HL-60/S4 (cell line): ENCODE results near the gene LGI4.

ENCODE experiments used
- in situ Hi-C: fragments of 300-500 bp; cut with MboI; formaldehyde crosslinking; loops from 2 replicates; pipeline ENCODE4 v1.14.3; 2022; ENCODE audit warnings: low sequenced_read_pairs

Gene LGI4

DNA sequence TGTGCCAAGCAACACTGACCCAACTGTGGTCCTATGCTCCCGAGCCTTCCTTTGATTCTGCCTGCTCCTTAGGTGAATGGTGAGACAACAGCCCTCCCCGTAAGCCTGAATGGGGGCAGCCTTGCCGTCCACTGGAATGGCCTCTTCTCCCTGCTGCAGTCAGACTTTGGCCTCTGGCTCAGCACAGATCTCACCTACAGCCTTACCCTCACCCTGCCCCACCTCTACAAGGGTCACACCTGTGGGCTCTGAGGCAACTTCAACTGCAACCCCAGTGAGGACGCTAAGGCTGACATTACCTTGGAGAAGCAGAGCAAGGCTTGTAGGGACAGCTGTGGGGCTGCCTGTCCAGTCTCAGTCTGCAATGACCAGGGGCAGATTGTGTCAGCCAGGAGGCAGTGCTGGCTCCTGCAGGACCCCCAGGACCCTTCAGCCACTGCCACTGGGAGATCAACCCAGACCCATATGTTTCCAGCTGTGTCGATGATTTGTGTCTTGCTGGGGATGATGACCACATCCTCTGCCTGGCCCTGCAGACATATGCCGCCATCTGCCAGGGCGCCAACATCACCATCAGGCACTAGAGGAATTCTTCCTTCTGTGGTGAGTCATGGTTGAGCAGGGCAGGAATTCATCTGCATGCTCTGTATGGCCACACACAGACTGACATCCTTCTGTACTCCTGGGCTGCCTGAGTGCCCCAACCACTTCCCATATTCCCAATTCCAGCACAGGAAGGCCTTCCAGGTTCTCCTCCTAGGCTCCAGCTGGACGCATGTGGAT lies 46.5 kb downstream of the LGI4 start:
- in situ Hi-C loops, result no loop called here

DNA sequence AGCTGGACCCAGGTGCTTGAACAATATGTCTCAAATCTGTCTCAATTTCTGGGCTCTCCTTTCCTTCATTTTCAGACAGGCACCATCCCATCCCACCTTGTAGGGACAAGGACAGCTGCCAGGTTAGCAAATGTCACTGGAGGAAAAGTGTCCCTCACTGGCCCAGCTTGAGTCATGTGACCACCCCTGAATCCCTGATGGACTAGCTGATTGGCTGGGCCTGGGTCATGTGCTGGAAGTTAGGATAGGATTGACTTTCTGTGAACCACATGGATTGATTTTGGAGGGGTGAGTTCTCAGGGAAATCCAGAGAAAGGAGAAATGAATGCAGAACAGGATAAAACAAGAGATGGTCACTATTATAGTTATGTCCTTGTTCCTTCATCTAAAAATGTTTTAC lies 47.5 kb downstream of the LGI4 start:
- in situ Hi-C loops, result no loop called here

DNA sequence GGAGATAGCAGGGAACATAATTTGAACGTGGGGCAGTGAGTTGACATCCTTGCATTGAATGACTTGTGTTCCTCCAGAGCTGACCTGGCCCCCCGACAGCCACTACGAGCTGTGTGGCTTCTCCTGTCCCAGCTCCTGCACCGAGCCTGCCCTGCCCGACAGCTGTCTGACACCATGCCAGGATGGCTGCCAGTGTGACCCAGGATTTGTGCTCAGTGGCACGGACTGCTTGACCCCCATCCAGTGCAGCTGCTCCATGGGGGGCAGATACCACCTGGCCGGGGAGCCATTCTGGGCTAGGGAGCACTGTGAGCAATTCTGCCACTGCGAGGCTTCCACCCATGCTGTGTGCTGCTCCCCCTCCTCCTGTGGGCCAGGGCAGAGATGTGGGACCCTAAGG lies 48.4 kb downstream of the LGI4 start:
- in situ Hi-C loops, result no loop called here

DNA sequence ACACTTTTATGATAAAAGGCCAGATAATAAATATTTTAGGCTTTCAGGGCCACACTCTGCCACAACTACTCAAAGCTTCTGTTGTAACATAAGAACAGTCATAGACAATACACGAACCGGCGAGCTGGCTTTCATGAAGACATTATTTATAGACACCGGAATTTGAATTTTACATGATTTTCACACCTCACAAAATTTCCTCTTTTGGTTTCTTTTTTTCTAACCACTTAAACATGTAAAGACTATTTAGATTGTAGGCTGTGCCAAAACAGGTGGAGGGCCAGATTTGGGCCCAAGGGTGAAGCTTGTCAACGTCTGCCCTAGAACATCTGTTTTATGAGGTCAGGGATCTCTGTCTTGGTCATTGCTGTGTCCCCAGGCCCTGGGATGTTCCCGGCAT lies 48.9 kb downstream of the LGI4 start:
- in situ Hi-C loops, result no loop called here

DNA sequence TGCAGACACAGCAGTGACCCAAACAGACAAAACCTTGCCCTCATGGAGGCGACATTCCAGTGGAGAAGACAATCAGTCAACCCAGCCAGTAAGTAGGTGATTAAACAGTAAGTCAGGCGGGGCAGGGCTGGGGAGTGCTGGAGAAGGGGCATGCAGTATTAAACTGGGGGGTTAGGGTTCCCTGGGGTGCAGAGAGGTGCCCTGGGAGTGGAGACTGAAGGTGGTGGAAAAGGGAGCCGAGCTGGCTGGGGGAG lies 50.4 kb downstream of the LGI4 start:
- in situ Hi-C loops, result no loop called here

DNA sequence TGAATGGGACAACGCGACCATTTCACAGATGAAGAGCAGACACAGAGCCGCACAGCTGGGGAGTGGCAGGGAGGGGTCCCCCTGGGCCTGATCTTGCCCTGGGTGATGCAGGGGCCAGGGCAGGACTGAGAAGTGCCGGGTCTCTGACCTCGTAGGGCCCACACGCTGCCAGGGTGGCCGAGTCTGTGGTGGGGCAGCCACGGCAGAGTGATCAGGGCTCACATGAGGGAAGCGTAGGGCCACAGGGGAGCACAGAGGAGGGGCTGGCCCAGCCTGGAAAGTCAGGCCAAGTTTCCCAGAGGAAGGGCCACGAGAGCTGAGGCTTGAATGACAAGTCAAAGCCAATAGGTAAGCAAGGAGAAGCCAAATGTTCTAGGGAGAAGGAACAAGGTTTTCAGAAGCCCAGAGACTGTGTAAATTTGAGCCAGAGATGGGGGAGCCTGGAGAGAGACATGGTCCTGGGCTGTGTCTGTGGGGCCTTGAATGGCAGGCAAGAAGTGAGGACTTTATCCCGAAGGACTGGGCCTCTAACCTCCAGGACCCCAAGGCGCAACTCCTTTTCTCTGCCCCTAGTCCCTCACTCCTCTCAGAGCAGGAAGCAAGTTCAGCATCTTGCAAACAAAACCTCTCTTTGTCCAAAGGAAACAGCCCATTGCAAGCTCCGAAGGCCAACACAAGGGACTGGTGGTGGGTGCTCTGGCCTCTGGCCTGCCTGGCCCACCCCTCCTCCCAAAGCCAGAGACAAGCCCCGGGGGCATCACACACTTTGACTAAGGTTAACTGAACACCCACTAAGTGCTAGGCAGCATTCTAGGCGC lies 51.0 kb downstream of the LGI4 start:
- in situ Hi-C loops, result no loop called here

DNA sequence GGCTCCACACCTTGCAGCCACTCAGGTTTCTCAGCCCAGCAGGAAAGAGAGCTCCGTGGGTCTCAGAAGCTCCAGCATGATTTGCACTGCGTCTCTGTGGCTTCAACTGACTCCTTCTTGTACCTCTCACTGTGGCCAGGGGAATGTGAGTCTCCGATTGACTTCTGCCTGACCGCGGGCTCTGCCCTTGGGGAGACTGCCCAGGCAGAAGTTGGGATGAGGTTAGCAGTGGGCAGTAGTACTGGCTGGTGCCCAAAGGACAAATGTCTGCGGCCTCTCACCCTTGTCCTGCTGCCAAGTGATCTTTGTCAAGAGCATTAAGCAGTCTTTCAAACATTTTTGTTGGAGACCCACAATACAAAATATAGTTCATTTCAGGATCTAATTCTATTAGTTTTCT lies 53.7 kb downstream of the LGI4 start:
- in situ Hi-C loops, result no loop called here

DNA sequence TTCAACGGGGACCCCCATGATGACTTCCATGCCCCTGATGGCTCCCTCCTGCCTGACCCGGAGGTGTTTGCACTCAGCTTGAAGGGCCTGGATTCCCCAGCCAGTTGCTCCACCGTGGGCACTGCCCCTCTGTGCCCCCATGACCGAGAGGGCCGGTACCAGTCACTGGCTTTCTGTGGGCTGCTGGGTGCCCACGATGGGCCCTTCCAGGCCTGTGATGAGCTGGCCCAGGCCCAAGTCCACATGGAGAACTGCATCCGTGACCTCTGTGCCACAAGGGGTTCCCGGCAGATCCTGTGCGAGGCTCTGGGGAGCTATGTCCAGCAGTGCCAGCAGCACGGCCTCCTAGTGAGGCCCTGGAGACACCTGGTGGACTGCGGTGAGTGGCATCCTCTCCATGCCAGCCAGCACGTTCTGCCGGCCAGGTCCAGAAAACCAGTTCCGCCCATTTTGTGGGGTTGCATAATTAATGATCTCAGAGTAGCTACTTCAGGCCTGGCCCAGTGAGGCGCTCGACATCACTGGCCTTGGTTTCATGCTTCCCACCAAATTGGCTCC lies 54.2 kb downstream of the LGI4 start:
- in situ Hi-C loops, result no loop called here

DNA sequence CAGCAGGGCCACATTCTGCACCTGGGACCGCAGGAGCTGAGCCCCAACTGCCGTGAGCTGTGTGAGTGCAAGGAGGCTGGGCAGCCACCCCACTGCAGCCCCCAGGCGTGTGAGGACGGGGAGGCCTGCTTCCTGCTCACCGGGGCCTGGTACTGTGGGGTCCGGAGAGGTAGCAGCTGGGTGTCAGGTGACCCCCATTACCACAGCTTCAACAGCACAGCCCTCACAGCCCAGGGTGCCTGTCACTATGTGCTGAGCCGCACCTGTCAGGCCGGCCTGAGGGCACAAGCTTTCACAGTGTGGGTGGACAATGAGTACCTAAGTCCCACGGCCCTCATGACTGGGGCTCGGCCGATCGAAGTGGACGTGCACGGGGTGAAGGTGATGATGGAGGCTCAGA lies 55.0 kb downstream of the LGI4 start:
- in situ Hi-C loops, result no loop called here

DNA sequence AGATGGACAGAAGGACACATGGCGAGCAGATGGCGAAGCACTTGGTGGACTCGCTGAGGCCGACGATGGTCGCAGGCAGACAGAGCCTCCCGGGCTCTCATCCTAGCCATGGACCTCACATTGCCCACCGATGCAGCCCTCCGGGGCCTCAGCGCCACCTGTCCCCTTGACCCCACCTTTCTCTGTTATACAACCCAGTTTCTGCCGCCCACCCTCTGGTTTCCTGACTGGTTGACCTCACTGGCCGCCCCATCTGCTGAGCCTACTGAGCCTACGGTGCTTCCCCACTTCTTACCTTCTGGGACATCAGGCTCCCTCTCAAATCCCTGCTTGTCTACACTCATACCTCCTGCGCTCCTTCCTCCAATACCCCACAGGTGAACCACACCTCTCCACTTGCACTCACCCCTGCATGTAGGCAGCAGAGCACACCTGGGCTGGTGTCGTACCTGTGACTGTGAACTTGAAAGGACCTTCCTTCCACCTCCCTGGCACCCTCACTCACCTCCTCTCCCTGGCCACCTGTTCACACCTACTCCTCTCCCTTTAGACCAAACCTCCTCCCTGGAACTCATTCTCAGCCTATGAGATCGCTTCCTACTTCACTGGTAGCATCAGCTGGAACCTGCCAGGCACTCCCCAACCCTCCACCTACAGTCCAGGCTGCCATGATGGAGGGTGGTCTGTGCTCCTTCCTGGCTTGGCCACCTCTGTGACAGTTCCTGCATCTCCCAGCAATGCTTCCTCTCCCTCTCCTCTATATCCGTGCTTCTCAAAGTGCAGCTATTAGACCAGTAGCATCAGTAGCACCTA lies 57.2 kb downstream of the LGI4 start:
- in situ Hi-C loops, result no loop called here

DNA sequence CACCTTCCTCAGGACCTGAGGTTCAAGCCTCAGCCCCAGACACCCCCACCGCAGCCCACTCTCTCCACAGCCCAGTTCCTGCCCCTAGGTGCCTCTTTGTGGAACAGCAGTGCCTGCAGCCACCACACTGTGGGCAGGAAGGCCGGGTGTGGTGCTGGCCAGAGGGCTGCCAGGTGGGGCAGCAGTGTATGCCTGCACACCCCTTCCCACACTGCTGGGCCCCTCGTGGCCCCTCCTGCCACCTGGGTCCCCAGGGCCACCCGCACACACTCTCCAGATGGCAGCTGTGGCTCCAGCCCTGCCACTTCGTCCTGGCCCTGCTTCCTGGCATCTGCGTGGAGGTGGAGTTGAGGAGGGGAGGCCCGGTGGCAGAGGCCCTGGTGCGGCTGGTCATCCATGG lies 58.2 kb downstream of the LGI4 start:
- in situ Hi-C loops, result no loop called here

DNA sequence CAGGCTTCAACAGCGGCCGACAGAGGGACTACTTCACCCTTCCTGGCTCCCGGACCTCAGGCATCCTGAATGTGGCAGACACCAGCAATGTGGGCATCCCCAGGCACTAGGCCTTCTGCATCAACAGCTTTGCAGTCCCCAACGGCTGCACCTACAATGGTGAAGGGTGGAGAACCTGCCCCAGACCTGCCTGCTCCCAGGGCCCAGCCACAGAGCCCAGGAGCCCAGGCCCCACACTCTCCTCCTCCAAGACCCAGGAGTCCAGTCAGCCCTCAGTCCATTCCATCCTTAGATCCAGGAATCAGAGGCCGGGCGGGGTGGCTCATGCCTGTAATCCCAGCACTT lies 58.9 kb downstream of the LGI4 start:
- in situ Hi-C loops, result no loop called here

DNA sequence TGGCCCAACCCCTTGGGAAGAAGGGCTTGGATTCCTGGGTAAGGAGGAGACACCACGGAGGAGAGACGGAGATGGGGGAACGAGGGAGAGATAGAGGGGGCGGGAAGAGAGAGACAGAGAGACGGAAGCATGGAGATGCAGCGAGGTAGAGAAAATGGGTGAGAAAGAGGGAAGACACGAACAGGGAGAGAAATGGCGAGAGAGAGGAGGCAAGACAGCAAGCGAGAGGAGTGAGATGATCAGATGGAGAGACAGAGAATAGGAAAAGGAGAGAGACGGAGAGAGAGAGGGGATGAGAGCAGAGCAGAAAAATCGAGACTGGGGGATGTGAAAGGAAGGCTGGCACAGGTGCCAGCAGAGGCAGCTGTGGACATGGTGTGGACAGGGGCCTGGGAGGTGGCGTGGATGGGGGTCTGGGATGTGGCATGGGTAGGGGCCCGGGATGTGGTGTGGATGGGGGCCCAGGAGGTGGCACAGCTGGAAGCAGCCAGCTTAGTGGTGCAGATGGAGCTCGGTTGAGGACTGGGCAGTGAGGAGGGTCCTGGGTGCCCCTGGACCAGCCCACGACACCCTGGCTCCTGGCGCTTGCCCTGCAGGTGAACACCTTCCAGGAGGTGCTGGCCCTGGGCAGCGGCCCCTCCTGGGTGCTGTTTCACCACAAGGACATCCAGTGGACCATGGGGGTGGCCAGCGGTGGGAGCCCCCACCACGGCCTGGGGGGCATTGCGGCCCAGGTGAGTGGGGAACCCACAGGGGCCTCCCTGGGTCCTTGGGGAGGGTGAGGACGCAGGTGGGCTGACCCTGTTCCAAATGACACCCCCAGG lies 59.4 kb downstream of the LGI4 start:
- in situ Hi-C loops, result no loop called here
